NCI-H1436 treated with DMSO at 0.1 percent for 48 hours (cell line): ENCODE data around the gene TNFAIP2.
"Not testable (repeated sequence)": the region's sequence is repeated elsewhere in the genome, so short reads cannot be mapped to it uniquely, and the experiment has no call there.

Source experiments
- DNase-seq: peaks from one replicate; lab custom pipeline; 2025; lab: John Stamatoyannopoulos, UW

Gene TNFAIP2

GRCh38 chr14:103107455-103107854 lies 15.8 kb upstream of the TNFAIP2 start:
- no peak for DNase-seq

- no peak for DNase-seq
These were observed 15.1 kb upstream of the TNFAIP2 start for GRCh38 chr14:103107941-103108748.

GRCh38 chr14:103108749-103109207 lies 14.5 kb upstream of the TNFAIP2 start:
- no peak for DNase-seq

- DNase-seq = no peak
These were observed 13.5 kb upstream of the TNFAIP2 start for GRCh38 chr14:103109535-103110441.

- no peak for DNase-seq
These were observed 12.5 kb upstream of the TNFAIP2 start for GRCh38 chr14:103110681-103111231.

GRCh38 chr14:103111232-103111868 lies 11.9 kb upstream of the TNFAIP2 start:
- no peak for DNase-seq

- DNase-seq = no peak
These were observed 10.6 kb upstream of the TNFAIP2 start for GRCh38 chr14:103112400-103113243.

- DNase-seq = no peak
These were observed 10.0 kb upstream of the TNFAIP2 start for GRCh38 chr14:103113303-103113702.

GRCh38 chr14:103113774-103114173 lies 9.5 kb upstream of the TNFAIP2 start:
- DNase-seq = no peak

- DNase-seq = not testable (repeated sequence)
These were observed 8.1 kb upstream of the TNFAIP2 start for GRCh38 chr14:103115086-103115679.

- no peak for DNase-seq
These were observed 7.3 kb upstream of the TNFAIP2 start for GRCh38 chr14:103115845-103116572.

- DNase-seq = no peak
These were observed 6.6 kb upstream of the TNFAIP2 start for GRCh38 chr14:103116636-103117035.

GRCh38 chr14:103117499-103117898 lies 5.8 kb upstream of the TNFAIP2 start:
- DNase-seq = not testable (repeated sequence)

- no peak for DNase-seq
These were observed 5.1 kb upstream of the TNFAIP2 start for GRCh38 chr14:103118018-103118662.

- no peak for DNase-seq
These were observed 4.4 kb upstream of the TNFAIP2 start for GRCh38 chr14:103118663-103119404.

GRCh38 chr14:103119527-103119926 lies 3.7 kb upstream of the TNFAIP2 start:
- not testable (repeated sequence) for DNase-seq

- no peak for DNase-seq
These were observed 2.0 kb upstream of the TNFAIP2 start for GRCh38 chr14:103121121-103121845.
